Keratinocyte (primary cell): ENCODE measurements around the gene BRD1.

Experiments
- CTCF ChIP-seq, 3 experiments: IDR thresholded peaks in 1 of 3; conservative IDR thresholded peaks in 1 of 3; optimal IDR thresholded peaks in 1 of 3; 2 replicates in 2 of 3; 3 replicates in 1 of 3; pipeline versions ENCODE3 to v1.5.1; 2011; ENCODE audit warnings: low read length in 3 of 3, mild to moderate bottlenecking in 3 of 3, moderate library complexity in 2 of 3, control low read depth in 1 of 3, inconsistent platforms in 1 of 3; ENCODE audit not compliant: insufficient read depth in 2 of 3; ENCODE audit errors: extremely low read depth in 1 of 3
- EZH2 ChIP-seq: IDR thresholded peaks from one replicate; pipeline ENCODE4 v1.6.1; 2012; ENCODE audit warnings: inconsistent platforms, mild to moderate bottlenecking, low read length, moderate library complexity

GRCh38 chr22:49764127-49764581, 63.5 kb downstream of the BRD1 start:
- TF ChIP-seq CTCF (optimal IDR thresholded peaks at IDR 0.05 in 1 of 3, IDR thresholded peaks at IDR 0.05 in 1 of 3, conservative IDR thresholded peaks at IDR 0.05 in 1 of 3; ENCODE audit: extremely low read depth in 1 of 3, insufficient read depth in 2 of 3, low read length in 3 of 3) (no peak), EZH2 (no peak)
